Endothelial cell of hepatic sinusoid (primary cell): ENCODE results near the gene TLCD1.

Experiments used
- in situ Hi-C: cut with HindIII; loops from 2 replicates; pipeline ENCODE4 v1.10.0; 2017; ENCODE audit warnings: low sequenced_read_pairs

The TLCD1 gene

GRCh38 chr17:28726226-28726626 is at the start of gene TLCD1:
TLCD1 (minus strand) TSS chr17:28726233; CDS start chr17:28726097, 136 bp downstream.
- in situ Hi-C loops = loop anchor here (5.0 to 10.0 kb wide), 3 partner anchors 61 to 231 kb away; partner anchors contain the start of genes DHRS13, SDF2 and SUPT6H

GRCh38 chr17:28774206-28774605 is 48.2 kb upstream of the TLCD1 start:
- in situ Hi-C loops = no loop called here

DNA sequence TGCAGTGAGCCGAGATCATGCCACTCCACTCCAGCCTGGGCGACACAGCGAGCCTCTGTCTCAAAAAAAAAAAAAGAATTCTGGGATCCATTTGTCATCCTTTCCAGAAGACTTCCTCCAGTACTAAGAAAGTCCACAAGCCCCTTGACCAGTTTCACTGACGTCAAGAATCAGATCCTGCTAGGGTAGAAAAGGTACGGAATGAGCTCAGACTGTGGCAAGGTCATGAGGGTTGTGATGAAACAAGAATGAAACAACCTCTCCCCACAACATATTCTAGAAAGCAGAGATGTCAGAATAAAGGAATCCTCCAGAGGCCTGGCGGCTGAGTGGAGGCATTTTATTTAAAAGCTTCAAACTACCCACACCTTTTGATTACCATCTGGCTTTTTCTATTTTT is 47.7 kb upstream of the TLCD1 start:
- in situ Hi-C loops = no loop called here

DNA sequence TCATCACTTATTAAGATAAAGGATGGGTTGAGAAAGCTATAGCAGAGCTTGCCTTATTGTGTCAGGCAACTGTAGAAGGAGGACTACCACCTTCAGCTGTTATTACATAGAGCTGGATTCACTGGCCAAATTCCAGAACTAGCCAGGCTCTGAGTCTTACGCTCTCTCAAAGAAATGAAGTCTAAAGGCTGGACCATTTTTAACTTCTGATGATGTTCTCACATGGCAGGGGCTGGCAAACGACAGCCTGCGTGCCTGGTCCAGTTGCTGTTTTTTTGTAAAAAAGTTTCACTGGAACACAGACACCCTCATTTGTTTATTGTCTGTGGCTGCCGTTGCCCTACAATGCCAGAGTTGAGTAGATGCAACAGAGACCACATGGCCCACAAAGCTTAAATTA is 39.0 kb upstream of the TLCD1 start:
- in situ Hi-C loops = no loop called here

DNA sequence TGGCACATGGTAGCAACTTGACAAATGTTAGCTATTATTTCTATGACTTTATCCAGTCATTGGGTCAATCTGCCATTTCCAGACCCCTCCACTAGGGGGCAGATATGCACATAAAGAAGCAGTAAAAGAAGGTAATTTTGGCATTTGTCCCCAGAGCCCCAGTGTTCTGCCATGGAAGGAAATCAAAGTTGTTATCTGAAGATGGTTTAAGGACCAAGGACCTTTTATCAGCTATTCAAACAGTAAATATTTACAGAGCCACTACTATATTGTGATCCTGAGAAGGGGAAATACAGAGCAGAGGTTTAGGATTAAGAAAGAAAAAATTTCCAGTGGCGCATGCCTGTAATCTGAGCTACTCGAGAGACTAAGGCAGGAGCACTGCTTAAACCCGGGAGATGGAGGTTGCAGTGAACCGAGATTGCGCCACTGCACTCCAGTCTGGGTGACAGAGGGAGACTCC is 37.8 kb upstream of the TLCD1 start:
- in situ Hi-C loops = loop anchor here (5.0 kb wide), 2 partner anchors 42 to 103 kb away; no protein-coding TSS in a partner anchor

GRCh38 chr17:28763137-28763799 is 37.2 kb upstream of the TLCD1 start:
- in situ Hi-C loops = loop anchor here (5.0 kb wide), 2 partner anchors 41 to 104 kb away; no protein-coding TSS in a partner anchor

DNA sequence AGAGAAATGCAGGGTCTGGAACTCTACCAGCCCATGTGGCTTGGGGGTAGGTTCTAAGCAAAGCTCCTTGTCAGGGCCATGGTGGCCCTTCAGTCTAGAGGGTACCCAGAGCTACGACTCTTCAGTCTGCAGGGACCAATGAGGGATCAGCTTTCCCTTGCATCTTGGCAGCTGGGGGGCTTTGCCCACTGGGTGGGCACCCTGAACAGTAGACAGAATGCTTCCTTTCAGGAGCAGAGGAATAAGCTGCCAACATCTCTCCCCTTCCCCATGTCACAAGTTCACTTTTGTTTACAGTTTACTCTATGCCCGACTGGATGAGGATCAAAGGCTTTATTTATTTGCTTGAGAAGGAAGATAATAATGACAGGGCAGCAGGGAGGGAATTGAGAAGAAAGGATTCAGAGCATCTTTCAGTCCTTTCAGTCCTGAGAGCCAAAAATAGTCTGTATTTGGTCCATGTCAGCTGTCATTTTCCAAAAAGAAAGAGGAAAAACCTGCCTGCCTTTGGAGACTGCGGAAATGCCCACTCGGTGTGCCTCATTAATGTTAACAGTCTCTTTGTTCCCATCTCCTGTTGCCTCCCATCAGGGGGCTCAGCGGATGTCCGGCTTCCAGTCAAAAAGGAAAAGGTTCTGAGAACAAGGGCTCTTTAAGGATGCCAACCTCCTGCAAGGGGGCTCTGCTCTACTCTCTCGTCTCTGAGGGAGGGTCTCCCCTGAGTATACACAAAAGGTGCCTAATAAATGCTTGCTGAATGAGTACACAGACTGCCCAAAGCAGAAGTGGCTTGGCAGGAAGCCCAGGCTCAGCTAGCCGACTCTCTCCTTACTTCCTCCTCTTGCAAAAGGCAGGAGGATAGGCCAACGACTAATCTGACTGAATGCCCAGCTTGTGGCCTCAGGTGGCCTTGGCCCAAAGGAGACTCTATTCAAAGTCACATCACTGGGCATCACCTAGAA is 34.8 kb upstream of the TLCD1 start:
- in situ Hi-C loops = loop anchor here (5.0 kb wide), 2 partner anchors 39 to 106 kb away; no protein-coding TSS in a partner anchor

DNA sequence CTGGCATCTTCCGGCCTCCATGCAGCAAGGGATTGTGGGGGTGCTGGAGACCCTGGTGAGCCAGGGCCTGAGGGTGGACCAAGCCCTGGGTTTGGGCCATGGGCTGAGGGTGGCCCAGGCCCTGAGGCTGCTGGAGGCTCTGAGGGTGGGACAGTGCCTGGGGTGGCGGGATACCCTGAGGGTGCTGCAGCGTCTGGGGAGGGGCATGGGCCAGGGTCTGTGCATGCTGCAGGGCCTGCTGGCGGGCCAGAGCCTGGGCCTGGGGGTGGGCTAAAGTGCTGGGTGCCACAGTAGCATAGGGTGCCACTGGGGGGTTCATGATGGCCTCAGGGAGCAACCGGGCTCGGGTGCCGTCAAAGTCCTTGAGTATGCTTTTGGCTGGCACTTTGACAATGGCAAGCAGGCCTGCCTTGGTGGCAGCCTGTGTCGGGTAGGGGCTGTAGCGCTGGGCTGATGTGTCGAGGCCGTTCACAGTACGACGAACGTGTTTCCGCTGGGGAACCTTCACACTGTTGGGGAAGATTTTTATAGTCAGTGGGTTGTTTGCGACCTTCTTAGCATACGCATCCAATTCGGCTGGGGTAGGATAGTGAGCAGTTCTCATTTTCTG is 33.3 kb upstream of the TLCD1 start:
- in situ Hi-C loops = no loop called here

DNA sequence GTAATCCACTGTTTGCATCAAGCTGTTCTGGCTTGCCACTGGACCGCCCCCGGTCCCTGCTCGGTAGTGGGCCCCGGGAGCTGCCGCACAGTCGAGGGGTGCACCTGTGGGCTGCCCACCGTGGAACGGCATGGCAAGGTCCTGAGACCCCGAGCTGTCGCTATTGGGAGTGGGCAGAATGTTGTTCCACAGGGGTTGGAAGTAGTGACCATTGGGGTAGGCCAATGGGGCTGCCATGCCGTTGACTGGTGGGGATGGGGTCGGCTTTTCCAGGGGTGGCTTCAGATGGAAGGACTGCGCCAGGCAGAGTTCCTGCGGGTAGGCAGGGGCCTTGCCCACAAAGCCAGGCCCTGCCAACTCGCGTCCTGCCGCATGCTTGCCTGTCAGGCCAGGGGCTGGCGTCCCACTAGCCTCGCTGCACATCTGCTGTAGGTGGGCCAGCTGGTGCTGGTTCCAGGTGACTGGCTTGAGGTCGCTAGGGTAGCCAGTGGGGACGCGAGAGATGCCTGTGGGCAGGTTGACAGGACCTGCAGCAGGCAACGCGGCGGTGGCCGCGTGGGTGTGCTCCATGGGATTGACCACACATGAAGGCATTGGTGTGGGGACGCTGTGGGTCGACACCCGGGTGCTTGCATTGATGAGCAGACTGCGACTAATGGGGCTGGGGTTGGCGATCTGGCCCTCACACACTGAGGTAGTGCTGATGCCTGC is 32.5 kb upstream of the TLCD1 start:
- in situ Hi-C loops = no loop called here

DNA sequence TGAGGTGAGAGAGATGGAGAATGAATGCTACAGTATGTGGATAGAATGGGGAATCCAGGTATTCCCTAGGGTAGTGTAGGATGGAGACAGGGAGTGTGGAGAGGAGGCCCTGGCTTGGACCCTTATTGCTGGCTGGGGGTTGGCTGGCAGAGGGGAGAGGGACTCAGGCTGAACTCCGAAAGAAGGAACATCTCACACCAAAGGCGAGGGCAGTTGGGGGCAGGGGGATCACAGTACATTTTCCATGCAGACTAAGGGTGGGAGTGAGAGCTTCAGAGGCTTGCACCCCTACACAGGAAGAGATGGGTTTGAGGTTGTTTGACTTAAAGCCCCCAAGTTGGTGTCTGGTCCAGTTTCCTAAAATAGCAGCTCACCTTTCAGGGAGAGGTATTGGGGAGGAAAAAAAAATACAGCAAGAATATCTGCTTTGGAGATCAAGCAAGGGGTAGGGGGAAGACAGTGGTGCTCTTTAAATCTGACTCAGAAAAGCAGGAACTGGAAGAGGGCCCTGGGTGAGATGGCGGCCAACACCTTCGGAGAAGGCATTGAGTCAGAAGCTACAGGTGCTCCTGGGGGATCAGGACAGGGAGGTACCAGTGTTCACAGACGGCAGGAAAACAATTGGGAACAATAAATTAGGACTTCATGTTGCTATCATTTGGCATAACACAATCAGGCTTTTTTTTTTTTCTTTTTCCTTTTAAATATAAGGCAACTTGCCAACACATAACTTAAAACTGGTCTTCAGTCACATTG is 30.2 kb upstream of the TLCD1 start:
- in situ Hi-C loops = no loop called here

GRCh38 chr17:28755486-28755885 is 29.5 kb upstream of the TLCD1 start:
- in situ Hi-C loops = no loop called here

DNA sequence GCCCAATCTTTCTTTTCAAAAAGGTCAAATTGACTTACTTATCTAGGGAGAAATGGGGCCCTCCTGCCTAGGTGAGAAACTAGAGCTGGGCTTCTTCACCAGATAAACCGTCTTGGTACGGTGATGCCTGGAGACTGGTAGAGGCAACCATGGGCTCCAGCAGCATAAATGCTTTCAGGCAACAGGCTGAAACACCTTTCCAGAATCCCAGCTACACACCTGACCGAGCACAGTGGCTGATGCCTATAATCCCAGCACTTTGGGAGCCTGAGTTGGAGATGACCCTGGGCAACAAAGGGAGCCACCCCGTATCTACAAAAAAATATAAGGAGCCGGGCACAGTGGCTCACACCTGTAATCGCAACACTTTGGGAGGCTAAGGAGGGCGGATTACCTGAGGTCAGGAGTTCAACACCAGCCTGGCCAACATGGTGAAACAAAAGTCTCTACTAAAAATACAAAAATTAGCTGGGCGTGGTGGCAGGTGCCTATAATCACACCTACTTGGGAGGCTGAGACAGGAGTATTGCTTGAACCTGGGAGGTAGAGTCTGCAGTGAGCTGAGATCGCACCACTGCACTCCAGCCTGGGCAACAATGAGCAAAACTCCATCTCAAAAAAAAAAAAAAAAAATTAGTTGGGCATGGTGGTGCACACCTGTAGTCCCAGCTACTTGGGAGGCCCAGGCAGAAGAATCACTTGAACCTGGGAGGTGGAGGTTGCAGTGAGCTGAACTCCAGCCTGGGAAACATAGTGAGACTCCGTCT is 25.8 kb upstream of the TLCD1 start:
- in situ Hi-C loops = no loop called here

GRCh38 chr17:28750178-28751047 is 24.4 kb upstream of the TLCD1 start:
- in situ Hi-C loops = no loop called here

DNA sequence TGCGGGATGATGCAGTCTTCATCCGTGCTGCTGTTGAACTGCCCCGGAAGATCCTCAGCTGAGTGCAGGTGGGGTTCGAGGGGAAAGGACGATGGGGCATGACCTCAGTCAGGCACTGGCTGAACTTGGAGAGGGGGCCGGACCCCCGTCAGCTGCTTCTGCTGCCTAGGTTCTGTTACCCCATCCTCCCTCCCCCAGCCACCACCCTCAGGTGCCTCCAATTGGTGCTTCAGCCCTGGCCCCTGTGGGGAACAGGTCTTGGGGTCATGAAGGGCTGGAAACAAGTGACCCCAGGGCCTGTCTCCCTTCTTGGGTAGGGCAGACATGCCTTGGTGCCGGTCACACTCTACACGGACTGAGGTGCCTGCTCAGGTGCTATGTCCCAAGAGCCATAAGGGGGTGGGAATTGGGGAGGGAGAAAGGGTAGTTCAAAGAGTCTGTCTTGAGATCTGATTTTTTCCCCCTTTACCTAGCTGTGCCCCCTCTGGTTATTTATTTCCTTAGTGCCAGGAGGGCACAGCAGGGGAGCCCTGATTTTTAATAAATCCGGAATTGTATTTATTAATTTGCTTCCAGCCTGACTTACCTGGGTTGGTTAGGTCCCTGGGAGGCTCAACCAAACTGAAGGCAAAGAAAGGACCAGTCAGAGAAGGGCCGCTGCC is 23.6 kb upstream of the TLCD1 start:
- in situ Hi-C loops = no loop called here

GRCh38 chr17:28748852-28749515 is 23.0 kb upstream of the TLCD1 start:
- in situ Hi-C loops = no loop called here

- in situ Hi-C loops = no loop called here
Observed at GRCh38 chr17:28747801-28748750, 22.0 kb upstream of the TLCD1 start.
